Measurements from ENCODE around the gene NUSAP1. TPM values are rescaled to one million over a fixed set of nuclear protein-coding genes. Genes with fewer than 3 reads are reported as not detected.

Gene NUSAP1
- total RNA-seq, 1 experiment from 2014 or later, result 158 TPM

DNA sequence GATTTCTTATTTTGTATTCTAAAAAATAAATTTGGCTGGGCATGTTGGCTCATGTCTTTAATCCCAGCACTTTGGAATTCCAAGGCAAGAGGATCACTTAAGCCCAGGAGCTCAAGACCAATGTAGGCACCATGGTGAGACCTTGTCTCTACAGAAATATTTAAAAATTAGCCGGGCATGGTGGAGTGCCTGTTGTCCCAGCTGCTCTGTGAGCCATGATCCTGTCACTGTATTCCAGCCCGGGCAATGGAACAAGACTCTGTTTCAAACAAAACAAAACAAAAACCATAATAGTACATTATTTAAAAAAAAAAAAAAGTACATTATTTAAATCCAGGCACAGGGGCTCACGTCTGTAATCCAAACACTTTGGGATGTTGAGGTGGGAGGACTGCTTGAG lies 78.8 kb downstream of the NUSAP1 start:
- no peak overlapping the region for H3K23ac ChIP-seq (ENCODE audit: insufficient read length, low read depth, low read length)
- H3K27ac Mint-ChIP-seq, result no peak overlapping the region
- H3K23me2 ChIP-seq (ENCODE audit: insufficient read length, low read depth, low read length, poor library complexity, severe bottlenecking), result no peaks in the 10 kb centered on the region
- H2BK20ac ChIP-seq (ENCODE audit: low read depth, low read length, poor library complexity, severe bottlenecking), result no peak overlapping the region
- H3K56ac ChIP-seq (ENCODE audit: insufficient read length, low read depth, low read length), result no peak overlapping the region
- no peaks in the 10 kb centered on the region for H3K79me1 ChIP-seq (ENCODE audit: insufficient read depth, low read depth, low read length, poor library complexity, severe bottlenecking)
- no peak overlapping the region for H3T11ph ChIP-seq (ENCODE audit: low read length)
- H3K9ac ChIP-seq (ENCODE audit: extremely low read depth, insufficient read length, low read length), result no peak overlapping the region
- no peak overlapping the region for H4K5ac ChIP-seq (ENCODE audit: insufficient read length, low read depth, low read length)
- no peaks in the 10 kb centered on the region for H3K27me3 Mint-ChIP-seq (ENCODE audit: low read depth)
- no peaks in the 10 kb centered on the region for H3K9me3 ChIP-seq (ENCODE audit: control insufficient read depth, low read depth, low read length)
- no peaks in the 10 kb centered on the region for H4K20me1 ChIP-seq (ENCODE audit: control insufficient read depth, insufficient read depth, insufficient read length)
- H3K14ac ChIP-seq (ENCODE audit: insufficient read depth, low read length), result no peak overlapping the region
- TF ChIP-seq, protein P1, sequence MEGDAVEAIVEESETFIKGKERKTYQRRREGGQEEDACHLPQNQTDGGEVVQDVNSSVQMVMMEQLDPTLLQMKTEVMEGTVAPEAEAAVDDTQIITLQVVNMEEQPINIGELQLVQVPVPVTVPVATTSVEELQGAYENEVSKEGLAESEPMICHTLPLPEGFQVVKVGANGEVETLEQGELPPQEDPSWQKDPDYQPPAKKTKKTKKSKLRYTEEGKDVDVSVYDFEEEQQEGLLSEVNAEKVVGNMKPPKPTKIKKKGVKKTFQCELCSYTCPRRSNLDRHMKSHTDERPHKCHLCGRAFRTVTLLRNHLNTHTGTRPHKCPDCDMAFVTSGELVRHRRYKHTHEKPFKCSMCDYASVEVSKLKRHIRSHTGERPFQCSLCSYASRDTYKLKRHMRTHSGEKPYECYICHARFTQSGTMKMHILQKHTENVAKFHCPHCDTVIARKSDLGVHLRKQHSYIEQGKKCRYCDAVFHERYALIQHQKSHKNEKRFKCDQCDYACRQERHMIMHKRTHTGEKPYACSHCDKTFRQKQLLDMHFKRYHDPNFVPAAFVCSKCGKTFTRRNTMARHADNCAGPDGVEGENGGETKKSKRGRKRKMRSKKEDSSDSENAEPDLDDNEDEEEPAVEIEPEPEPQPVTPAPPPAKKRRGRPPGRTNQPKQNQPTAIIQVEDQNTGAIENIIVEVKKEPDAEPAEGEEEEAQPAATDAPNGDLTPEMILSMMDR (conservative IDR thresholded peaks at IDR 0.05), result no peak
- no peaks in the 10 kb centered on the region for H3K27me3 ChIP-seq (ENCODE audit: insufficient read depth, low read length)
- no CpG with 5 or more reads among the region's 3 CpGs for WGBS (ENCODE audit: extremely low coverage, insufficient read length, low lambda C conversion rate)
- H3K27ac ChIP-seq (ENCODE audit: insufficient read length, low read depth, low read length), result no peak overlapping the region
- H4K91ac ChIP-seq (ENCODE audit: insufficient read length, low read depth, low read length), result no peak overlapping the region
- no peak overlapping the region for H3K4me3 Mint-ChIP-seq
- H3K4ac ChIP-seq (ENCODE audit: low read depth, low read length), result no peak overlapping the region
- no peak overlapping the region for H2AFZ ChIP-seq (ENCODE audit: low read length)
- peaks cover 6 to 9% of the 10 kb centered on the region in 2 experiments for H3K4me1 Mint-ChIP-seq
- H3K36me3 Mint-ChIP-seq (ENCODE audit: insufficient read depth in 1 of 3, low read depth in 3 of 3), result peaks cover 0 to 2% (median 2%) of the 10 kb centered on the region in 3 experiments; a peak in 3 of 7 replicates
- H2BK5ac ChIP-seq (ENCODE audit: insufficient read length, low read length), result no peak overlapping the region
- H3K79me2 ChIP-seq (ENCODE audit: insufficient read depth, low read length), result no peaks in the 10 kb centered on the region
- no peaks in the 10 kb centered on the region for H3K9me3 Mint-ChIP-seq
- no peak overlapping the region for H3K4me2 ChIP-seq (ENCODE audit: insufficient read depth, insufficient read length, low read length)
- H4K8ac ChIP-seq (replicated peaks; ENCODE audit: insufficient read length, low read depth, low read length), result no peak overlapping the region
- no peak overlapping the region for H2BK12ac ChIP-seq (ENCODE audit: insufficient read length, low read depth, low read length)
- no peak overlapping the region for H2BK120ac ChIP-seq (ENCODE audit: low read depth, low read length, poor library complexity, severe bottlenecking)
- no peak for DNase-seq
- H3K18ac ChIP-seq (ENCODE audit: insufficient read length, low read depth, low read length), result no peak overlapping the region
- H2AK5ac ChIP-seq (ENCODE audit: insufficient read length, low read length), result no peak overlapping the region
- no peaks in the 10 kb centered on the region for H3K4me1 ChIP-seq (ENCODE audit: insufficient read depth, low read length)
- H2BK15ac ChIP-seq (ENCODE audit: low read depth, low read length), result no peak overlapping the region
